Esophagus muscularis mucosa (tissue), 4 donors: ENCODE results near the gene GAPDH.

Source experiments
- EP300 ChIP-seq: sonication (generic); formaldehyde crosslinking; IDR thresholded peaks from one replicate; pipeline ENCODE4 v1.6.1; 2017; ENCODE audit warnings: antibody characterized with exemption
- POLR2A ChIP-seq: fragments of 450-650 bp; IDR thresholded peaks from one replicate; pipeline ENCODE4 v1.6.1; 2017; ENCODE audit warnings: antibody characterized with exemption, moderate library complexity, mild to moderate bottlenecking, low read depth
- POLR2AphosphoS5 ChIP-seq, 2 donors: sonication (generic); formaldehyde crosslinking; IDR thresholded peaks; one replicate each; pipeline ENCODE4 v1.6.1; 2017; ENCODE audit warnings: antibody characterized with exemption in 2 of 2
- TF ChIP-seq, protein P1 (sequence below), 3 experiments: fragments of 200-600 bp in 2 of 3; fragments of 450-650 bp in 1 of 3; sonication (generic) in 2 of 3; IDR thresholded peaks; one replicate each; pipeline ENCODE4 v1.5.1; 2017 to 2019; ENCODE audit warnings: antibody characterized with exemption in 3 of 3, mild to moderate bottlenecking in 2 of 3, moderate library complexity in 1 of 3

DNA sequence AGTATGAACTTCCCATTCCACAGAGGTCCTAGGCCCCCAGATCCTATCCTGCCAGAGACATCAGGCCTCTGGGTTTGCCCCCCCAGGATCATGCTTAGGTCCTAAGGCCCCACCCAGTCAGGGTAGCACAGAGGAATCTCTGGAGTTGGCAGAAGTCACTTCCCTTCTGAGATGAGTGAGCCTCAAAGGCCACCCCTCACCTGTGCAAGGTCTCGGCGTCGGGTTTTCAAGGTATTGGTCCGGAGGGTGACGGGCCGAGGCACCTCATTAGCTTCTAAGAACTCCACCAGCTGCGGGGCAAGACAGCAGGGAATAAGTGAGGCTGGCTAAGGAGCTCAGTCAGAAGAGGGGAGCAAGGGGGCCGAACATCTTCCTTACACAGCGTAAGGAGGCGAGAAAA, 28.6 kb downstream of the GAPDH start:
- TF ChIP-seq, protein P1, sequence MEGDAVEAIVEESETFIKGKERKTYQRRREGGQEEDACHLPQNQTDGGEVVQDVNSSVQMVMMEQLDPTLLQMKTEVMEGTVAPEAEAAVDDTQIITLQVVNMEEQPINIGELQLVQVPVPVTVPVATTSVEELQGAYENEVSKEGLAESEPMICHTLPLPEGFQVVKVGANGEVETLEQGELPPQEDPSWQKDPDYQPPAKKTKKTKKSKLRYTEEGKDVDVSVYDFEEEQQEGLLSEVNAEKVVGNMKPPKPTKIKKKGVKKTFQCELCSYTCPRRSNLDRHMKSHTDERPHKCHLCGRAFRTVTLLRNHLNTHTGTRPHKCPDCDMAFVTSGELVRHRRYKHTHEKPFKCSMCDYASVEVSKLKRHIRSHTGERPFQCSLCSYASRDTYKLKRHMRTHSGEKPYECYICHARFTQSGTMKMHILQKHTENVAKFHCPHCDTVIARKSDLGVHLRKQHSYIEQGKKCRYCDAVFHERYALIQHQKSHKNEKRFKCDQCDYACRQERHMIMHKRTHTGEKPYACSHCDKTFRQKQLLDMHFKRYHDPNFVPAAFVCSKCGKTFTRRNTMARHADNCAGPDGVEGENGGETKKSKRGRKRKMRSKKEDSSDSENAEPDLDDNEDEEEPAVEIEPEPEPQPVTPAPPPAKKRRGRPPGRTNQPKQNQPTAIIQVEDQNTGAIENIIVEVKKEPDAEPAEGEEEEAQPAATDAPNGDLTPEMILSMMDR (IDR thresholded peaks at IDR 0.05), result no peak
- no peak for TF ChIP-seq POLR2AphosphoS5 (IDR thresholded peaks at IDR 0.05)
- TF ChIP-seq EP300, result no peak
- no peak for TF ChIP-seq POLR2A
